Measurements from ENCODE around the gene DUSP14.

DNA sequence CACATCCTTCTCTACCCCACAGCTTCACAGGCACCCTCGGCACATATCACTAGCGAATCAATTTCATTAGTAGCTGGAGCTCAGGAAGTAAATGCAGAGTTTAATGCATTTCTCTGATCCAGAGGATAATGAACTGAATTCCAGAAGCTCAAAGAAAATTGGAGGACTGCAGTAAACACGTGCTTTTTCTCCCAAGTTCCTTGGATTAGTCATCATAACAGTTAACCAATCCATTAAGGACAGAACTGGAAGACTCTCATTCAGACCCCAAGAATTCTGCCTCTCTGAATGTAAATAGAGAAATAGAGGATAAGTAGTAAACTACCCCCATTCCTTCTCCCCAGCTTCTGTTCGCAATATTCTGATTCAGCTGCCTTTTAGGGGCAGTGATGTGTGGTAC, 40.7 kb downstream of the DUSP14 start:
- TF ChIP-seq CTCF (IDR thresholded peaks at IDR 0.05) (no peak), RXRA (IDR thresholded peaks at IDR 0.05; ENCODE audit: borderline replicate concordance, low read depth) (no peak), REST (IDR thresholded peaks at IDR 0.05; ENCODE audit: low read depth, low read length) (no peak)
